A549 treated with RU486 at 1 μM for 4 hours (cell line): Measurements from ENCODE around the gene CASP10. TPM values are rescaled to one million over a fixed set of nuclear protein-coding genes. Genes with fewer than 3 reads are reported as not detected.

Source experiments
- total RNA-seq: library from RNA; stranded (reverse); fragments of 200-300 nt; extraction: Qiagen RNA extraction; gene quantifications from 5 replicates; pipeline ENCODE4 v1.2.3, GENCODE V29; 2022; ENCODE audit warnings: low read depth

The CASP10 gene, protein sequence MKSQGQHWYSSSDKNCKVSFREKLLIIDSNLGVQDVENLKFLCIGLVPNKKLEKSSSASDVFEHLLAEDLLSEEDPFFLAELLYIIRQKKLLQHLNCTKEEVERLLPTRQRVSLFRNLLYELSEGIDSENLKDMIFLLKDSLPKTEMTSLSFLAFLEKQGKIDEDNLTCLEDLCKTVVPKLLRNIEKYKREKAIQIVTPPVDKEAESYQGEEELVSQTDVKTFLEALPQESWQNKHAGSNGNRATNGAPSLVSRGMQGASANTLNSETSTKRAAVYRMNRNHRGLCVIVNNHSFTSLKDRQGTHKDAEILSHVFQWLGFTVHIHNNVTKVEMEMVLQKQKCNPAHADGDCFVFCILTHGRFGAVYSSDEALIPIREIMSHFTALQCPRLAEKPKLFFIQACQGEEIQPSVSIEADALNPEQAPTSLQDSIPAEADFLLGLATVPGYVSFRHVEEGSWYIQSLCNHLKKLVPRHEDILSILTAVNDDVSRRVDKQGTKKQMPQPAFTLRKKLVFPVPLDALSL
- total RNA-seq: 1.5 to 3.2 TPM (median 2.1 TPM) in 5 replicates

DNA sequence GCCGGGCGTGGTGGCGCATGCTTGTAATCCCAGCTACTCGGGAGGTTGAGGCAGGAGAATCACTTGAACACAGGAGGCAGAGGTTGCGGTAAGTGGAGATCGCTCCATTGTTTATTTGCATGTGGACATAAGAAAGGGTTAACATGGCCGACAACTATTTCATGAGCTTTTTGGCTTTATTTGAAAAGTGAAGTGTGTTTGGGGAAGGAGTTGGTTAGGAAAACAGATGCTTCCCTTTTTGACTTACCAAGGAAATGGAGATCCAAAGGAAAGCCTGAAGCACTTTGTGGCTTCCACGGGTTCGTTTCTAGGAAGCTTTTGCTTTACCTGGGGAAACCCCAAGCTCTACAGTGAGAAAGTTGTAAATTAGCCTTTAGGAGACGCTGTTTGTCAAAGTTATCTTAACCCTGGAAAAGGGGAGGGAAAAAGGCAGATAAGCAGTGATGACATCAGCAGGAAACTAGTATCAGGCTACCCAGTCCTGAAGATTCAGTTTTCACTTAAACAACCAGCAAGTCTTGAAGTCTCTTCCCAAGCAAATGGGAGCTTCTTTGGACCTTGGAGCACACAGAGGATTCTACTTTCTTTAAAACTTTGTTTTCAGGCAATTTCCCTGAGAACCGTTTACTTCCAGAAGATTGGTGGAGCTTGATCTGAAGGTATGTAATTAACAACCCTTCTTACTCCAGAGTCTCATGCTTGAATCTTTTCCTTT is at the start of gene CASP10:
TSS of gene CASP10 (plus strand) at position 492 of the 715 bp plus-strand sequence. CDS start 2,637 bp downstream, outside the sequence.

DNA sequence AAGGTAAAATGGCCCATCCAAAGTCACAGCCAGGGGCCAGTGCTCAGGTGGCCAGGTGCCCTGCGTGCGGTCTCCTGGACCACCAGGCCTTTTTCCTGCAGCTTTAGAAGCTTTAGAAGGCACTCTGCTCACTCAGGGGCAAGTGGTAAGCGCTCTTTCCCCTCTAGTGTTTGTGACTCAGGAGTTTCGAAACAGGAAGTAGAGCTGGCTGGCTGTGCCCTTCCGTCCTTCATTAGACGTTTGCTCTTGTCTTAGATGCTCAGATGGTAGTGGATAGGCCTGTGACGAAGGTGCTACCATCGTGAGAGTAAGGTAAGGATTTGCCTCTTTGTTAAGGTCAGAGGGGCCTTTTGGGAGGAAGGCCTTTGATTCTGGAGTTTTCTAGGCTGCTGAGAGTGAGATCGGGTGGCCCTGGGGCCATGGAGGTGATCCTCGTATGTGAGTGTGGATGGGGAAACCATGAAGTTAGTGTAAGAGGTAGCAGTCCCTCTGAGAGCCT is 77.4 kb downstream of the CASP10 start, which contains the start of gene CASP8:
TSS of gene CASP8 (plus strand) at position 235 of the 499 bp plus-strand sequence. CDS start 5,951 bp downstream, outside the sequence.

Other genes starting within 250 kb of the CASP10 start
- gene ORC2, start 219.5 kb upstream of the CASP10 start, total RNA-seq: 12.5 to 18.1 TPM (median 14.1 TPM) in 5 replicates
- gene HYCC2, start 111.5 kb upstream of the CASP10 start, total RNA-seq: 1.5 to 4.8 TPM (median 4.3 TPM) in 5 replicates
- 125 to 180 TPM (median 128 TPM) in 5 replicates for gene NDUFB3, start 111.1 kb upstream of the CASP10 start, total RNA-seq
- 70.8 to 82.4 TPM (median 78.8 TPM) in 5 replicates for gene CFLAR, start 67.0 kb upstream of the CASP10 start, total RNA-seq
- gene CASP8, start 77.4 kb downstream of the CASP10 start, total RNA-seq: 34.3 to 40.4 TPM (median 36.8 TPM) in 5 replicates
- 0.20 to 0.32 TPM in 2 of 5 replicates, not detected in the others for gene FLACC1, start 174.2 kb downstream of the CASP10 start, total RNA-seq